Skeletal muscle tissue (tissue), 4 donors: ENCODE results near the gene UTP25. TPM values are rescaled to one million over a fixed set of nuclear protein-coding genes. Genes with fewer than 3 reads are reported as not detected.

Experiments used
- H3K27ac ChIP-seq: one replicate; pipeline ENCODE4 v1.7.0; 2013; ENCODE audit warnings: mild to moderate bottlenecking, low read depth, low read length, inconsistent platforms
- H3K27me3 ChIP-seq, 3 donors: one replicate each; pipeline ENCODE4 v1.7.0; 2013; ENCODE audit warnings: low read length in 3 of 3; ENCODE audit not compliant: control insufficient read depth in 3 of 3, insufficient read depth in 3 of 3
- H3K36me3 ChIP-seq, 3 donors: one replicate each; pipeline ENCODE4 v1.7.0; 2013; ENCODE audit warnings: low read length in 3 of 3; ENCODE audit not compliant: control insufficient read depth in 3 of 3, insufficient read depth in 3 of 3
- H3K4me1 ChIP-seq, 3 donors: one replicate each; pipeline ENCODE4 v1.7.0; 2013; ENCODE audit warnings: low read length in 3 of 3, mild to moderate bottlenecking in 3 of 3; ENCODE audit not compliant: control insufficient read depth in 3 of 3, insufficient read depth in 3 of 3
- H3K4me3 ChIP-seq, 3 donors: one replicate each; pipeline ENCODE4 v1.7.0; 2013; ENCODE audit warnings: low read length in 3 of 3
- H3K9ac ChIP-seq, 3 donors: one replicate each; pipeline ENCODE4 v1.7.0; 2013; ENCODE audit warnings: low read length in 3 of 3, mild to moderate bottlenecking in 3 of 3, moderate library complexity in 2 of 3, low read depth in 1 of 3
- H3K9me3 ChIP-seq, 3 donors: one replicate each; pipeline ENCODE4 v1.7.0; 2013; ENCODE audit warnings: low read length in 3 of 3; ENCODE audit not compliant: control insufficient read depth in 3 of 3
- total RNA-seq: library from RNA; depleted of rRNA; stranded (reverse); fragments of >200 nt; gene quantifications from one replicate; pipeline ENCODE4 v1.2.3, GENCODE V29; 2014
- donor health status: Osteomylitis.

The UTP25 gene
- total RNA-seq, 1 donor from 2014 or later = 4.7 TPM

- Histone ChIP-seq H3K9me3 (no peaks in the 10 kb centered on the region), H3K9ac (no peak overlapping the region)
Observed at GRCh38 chr1:209880031-209880430, 52.3 kb downstream of the UTP25 start.

GRCh38 chr1:209881619-209882018 is 53.8 kb downstream of the UTP25 start:
- no peak overlapping the region for H3K9ac ChIP-seq
- H3K9me3 ChIP-seq = no peaks in the 10 kb centered on the region
- H3K27me3 ChIP-seq = peaks cover 0 to 16% (median 1%) of the 10 kb centered on the region in 3 donors
- no peak overlapping the region for H3K27ac ChIP-seq
- no peak overlapping the region for H3K4me3 ChIP-seq
- H3K36me3 ChIP-seq = no peaks in the 10 kb centered on the region
- H3K4me1 ChIP-seq = peaks cover 0 to 3% (median 0%) of the 10 kb centered on the region in 3 donors

More at GRCh38 chr1:209880031-209880430, 52.3 kb downstream of the UTP25 start:
- no peak overlapping the region for H3K4me3 ChIP-seq
- H3K36me3 ChIP-seq = no peaks in the 10 kb centered on the region
- no peak overlapping the region for H3K27ac ChIP-seq
- H3K4me1 ChIP-seq = peaks cover 0 to 3% (median 0%) of the 10 kb centered on the region in 3 donors
- H3K27me3 ChIP-seq = peaks cover 0 to 14% (median 0%) of the 10 kb centered on the region in 3 donors

GRCh38 chr1:209882286-209882685 is 54.5 kb downstream of the UTP25 start:
- Histone ChIP-seq H3K4me1 (peaks cover 0 to 3% (median 0%) of the 10 kb centered on the region in 3 donors), H3K9me3 (no peaks in the 10 kb centered on the region), H3K4me3 (no peak overlapping the region), H3K27ac (no peak overlapping the region), H3K9ac (no peak overlapping the region), H3K27me3 (peaks cover 0 to 20% (median 2%) of the 10 kb centered on the region in 3 donors), H3K36me3 (no peaks in the 10 kb centered on the region)

- Histone ChIP-seq H3K27me3 (peaks cover 0 to 20% (median 2%) of the 10 kb centered on the region in 3 donors), H3K9me3 (no peaks in the 10 kb centered on the region), H3K27ac (peak overlapping the region; percentile 41), H3K4me3 (no peak overlapping the region), H3K4me1 (peaks cover 0 to 3% (median 0%) of the 10 kb centered on the region in 3 donors), H3K36me3 (no peaks in the 10 kb centered on the region), H3K9ac (no peak overlapping the region)
Observed at GRCh38 chr1:209882942-209883340, 55.2 kb downstream of the UTP25 start.

GRCh38 chr1:209883341-209883971 is 55.7 kb downstream of the UTP25 start:
- peaks cover 0 to 3% (median 0%) of the 10 kb centered on the region in 3 donors for H3K4me1 ChIP-seq
- H3K36me3 ChIP-seq = no peaks in the 10 kb centered on the region
- no peaks in the 10 kb centered on the region for H3K9me3 ChIP-seq
- peaks cover 0 to 20% (median 2%) of the 10 kb centered on the region in 3 donors for H3K27me3 ChIP-seq
- H3K27ac ChIP-seq = peak overlapping the region; percentile 58
- no peak overlapping the region for H3K4me3 ChIP-seq
- H3K9ac ChIP-seq = no peak overlapping the region

GRCh38 chr1:209884249-209884648 is 56.5 kb downstream of the UTP25 start:
- H3K4me3 ChIP-seq = no peak overlapping the region
- H3K27ac ChIP-seq = peak overlapping the region; percentile 58
- no peak overlapping the region for H3K9ac ChIP-seq
- H3K4me1 ChIP-seq = peaks cover 0 to 3% (median 0%) of the 10 kb centered on the region in 3 donors
- H3K9me3 ChIP-seq = no peaks in the 10 kb centered on the region
- no peaks in the 10 kb centered on the region for H3K36me3 ChIP-seq
- peaks cover 0 to 18% (median 2%) of the 10 kb centered on the region in 3 donors for H3K27me3 ChIP-seq

- Histone ChIP-seq H3K4me3 (no peak overlapping the region), H3K27me3 (peaks cover 0 to 13% (median 2%) of the 10 kb centered on the region in 3 donors), H3K27ac (no peak overlapping the region), H3K9me3 (no peaks in the 10 kb centered on the region), H3K9ac (no peak overlapping the region), H3K36me3 (no peaks in the 10 kb centered on the region), H3K4me1 (peaks cover 0 to 3% (median 0%) of the 10 kb centered on the region in 3 donors)
Observed at GRCh38 chr1:209884665-209885117, 56.9 kb downstream of the UTP25 start.

GRCh38 chr1:209885403-209886218 is 57.8 kb downstream of the UTP25 start:
- Histone ChIP-seq H3K4me1 (no peaks in the 10 kb centered on the region), H3K27ac (no peak overlapping the region), H3K9ac (no peak overlapping the region), H3K9me3 (no peaks in the 10 kb centered on the region), H3K27me3 (peaks cover 0 to 12% (median 2%) of the 10 kb centered on the region in 3 donors), H3K36me3 (no peaks in the 10 kb centered on the region), H3K4me3 (no peak overlapping the region)

GRCh38 chr1:209886219-209886536 is 58.4 kb downstream of the UTP25 start:
- Histone ChIP-seq H3K9ac (no peak overlapping the region), H3K4me1 (no peaks in the 10 kb centered on the region), H3K4me3 (no peak overlapping the region), H3K36me3 (no peaks in the 10 kb centered on the region), H3K9me3 (no peaks in the 10 kb centered on the region), H3K27me3 (peaks cover 0 to 8% (median 2%) of the 10 kb centered on the region in 3 donors), H3K27ac (no peak overlapping the region)
